ENCODE data around the gene PBX4. TPM values are rescaled to one million over a fixed set of nuclear protein-coding genes. Genes with fewer than 3 reads are reported as not detected.

The PBX4 gene
- total RNA-seq, 1 donor from 2014 or later, result 3.4 TPM

DNA sequence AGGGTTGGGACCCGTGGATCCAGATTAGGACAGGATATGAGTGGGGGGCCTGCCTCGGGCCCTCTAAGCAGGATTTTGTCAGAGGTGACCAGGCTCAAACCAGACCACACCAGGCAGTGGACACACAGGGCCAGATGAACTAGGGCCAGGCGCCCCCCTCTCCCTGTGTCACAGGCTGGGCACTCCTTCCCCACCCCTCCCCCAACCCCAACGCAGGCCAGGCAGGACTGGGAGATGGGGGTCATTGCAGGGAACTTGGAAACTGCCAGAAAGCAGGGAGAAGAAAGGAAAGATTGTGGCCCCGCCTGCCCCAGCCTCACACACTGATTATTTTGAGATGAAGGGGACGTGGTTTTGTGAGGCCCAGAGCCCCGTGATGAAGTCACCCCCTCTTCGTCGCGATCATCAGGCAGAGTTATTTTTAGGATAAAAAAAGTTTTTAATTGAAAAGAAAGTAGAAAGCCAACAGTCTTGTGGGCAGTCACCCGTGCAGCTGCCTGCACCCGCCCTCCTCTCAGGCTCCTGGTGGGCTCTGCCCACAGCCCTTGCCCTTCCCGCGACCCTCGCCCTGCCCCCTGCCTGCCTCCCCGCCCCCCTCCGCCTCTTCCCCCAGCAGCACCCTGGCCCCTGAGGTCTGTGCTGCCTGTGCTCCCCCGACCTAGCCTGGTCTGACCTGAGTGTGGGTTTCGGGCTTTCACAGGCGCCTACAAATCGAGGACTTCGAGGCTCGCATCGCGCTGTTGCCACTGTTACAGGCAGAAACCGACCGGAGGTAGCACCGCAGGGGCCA, 91.7 kb downstream of the PBX4 start:
- DNase-seq, result no peak
- peaks cover 41% of the 10 kb centered on the region for H3K36me3 ChIP-seq
- H3K27ac ChIP-seq, result no peak overlapping the region
- no peaks in the 10 kb centered on the region for H3K27me3 ChIP-seq
- no peak for ATAC-seq
- no peak overlapping the region for H3K4me3 ChIP-seq
- no peaks in the 10 kb centered on the region for H3K9me3 ChIP-seq
- TF ChIP-seq, protein P1, sequence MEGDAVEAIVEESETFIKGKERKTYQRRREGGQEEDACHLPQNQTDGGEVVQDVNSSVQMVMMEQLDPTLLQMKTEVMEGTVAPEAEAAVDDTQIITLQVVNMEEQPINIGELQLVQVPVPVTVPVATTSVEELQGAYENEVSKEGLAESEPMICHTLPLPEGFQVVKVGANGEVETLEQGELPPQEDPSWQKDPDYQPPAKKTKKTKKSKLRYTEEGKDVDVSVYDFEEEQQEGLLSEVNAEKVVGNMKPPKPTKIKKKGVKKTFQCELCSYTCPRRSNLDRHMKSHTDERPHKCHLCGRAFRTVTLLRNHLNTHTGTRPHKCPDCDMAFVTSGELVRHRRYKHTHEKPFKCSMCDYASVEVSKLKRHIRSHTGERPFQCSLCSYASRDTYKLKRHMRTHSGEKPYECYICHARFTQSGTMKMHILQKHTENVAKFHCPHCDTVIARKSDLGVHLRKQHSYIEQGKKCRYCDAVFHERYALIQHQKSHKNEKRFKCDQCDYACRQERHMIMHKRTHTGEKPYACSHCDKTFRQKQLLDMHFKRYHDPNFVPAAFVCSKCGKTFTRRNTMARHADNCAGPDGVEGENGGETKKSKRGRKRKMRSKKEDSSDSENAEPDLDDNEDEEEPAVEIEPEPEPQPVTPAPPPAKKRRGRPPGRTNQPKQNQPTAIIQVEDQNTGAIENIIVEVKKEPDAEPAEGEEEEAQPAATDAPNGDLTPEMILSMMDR (IDR thresholded peaks at IDR 0.05), result no peak
- no peaks in the 10 kb centered on the region for H3K4me1 ChIP-seq
- intact Hi-C loops (cut with DNase I), result no loop called here

DNA sequence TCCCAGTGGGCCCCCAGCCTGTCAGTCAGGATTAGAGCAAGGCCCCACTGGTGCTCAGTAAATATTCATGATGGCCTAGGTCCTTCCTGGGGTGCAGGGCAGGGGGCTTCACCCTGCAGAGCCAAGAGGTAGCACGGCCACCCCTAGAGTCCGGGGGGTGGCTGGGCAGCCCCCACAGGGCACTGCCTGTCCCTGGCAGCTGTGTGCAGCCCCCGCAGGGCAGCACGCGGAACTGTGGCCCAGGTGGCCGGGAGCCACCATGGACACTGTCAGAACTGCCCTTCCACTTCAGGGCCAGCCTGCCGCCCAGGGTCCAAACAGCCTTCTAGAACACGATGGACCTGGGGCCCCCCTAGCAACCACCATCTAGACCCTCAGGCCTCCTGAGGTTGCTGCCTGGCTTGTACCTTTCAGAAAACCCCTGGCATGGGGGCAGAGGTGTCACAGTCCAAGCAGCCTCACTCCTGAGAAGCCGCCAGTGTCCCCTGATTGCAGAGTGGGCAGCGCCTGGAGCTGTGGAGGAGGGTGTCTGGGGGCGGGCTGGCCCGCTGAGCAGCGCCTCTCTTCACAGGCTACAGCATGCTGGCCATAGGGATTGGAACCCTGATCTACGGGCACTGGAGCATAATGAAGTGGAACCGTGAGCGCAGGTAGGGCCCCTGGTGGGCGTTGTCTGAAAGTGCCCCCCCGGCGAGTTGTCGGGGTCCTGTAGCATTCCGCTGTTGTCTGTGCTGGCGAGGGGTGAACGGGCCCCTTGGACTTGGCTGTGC, 92.7 kb downstream of the PBX4 start:
- H3K27me3 ChIP-seq, result no peaks in the 10 kb centered on the region
- TF ChIP-seq, protein P1 (IDR thresholded peaks at IDR 0.05), result no peak
- H3K27ac ChIP-seq, result no peak overlapping the region
- no peak for DNase-seq
- intact Hi-C loops (cut with DNase I), result no loop called here
- no peaks in the 10 kb centered on the region for H3K9me3 ChIP-seq
- no peak overlapping the region for H3K4me3 ChIP-seq
- peaks cover 42% of the 10 kb centered on the region for H3K36me3 ChIP-seq
- no peaks in the 10 kb centered on the region for H3K4me1 ChIP-seq
- no peak for ATAC-seq

DNA sequence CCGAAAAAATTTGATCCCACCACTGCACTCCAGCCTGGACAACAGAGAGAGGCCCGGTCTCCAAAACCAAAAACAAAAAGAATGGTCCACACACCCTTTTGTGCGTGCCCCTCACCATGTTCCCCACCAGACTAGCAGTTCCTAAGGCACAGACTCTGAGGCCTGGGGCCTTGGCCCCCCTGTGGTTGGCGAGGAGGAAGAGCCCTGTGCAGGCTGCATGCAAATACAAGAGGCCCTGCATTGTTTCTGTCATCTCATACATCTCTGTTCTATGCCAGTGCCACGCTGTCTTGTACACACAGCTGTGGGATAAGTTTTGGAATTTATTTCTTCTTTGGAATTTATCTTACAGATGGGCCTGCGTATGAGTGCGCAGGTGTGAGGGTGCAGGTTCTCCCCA, 94.4 kb downstream of the PBX4 start:
- Histone ChIP-seq H3K9me3 (no peaks in the 10 kb centered on the region), H3K27ac (no peak overlapping the region), H3K4me1 (no peaks in the 10 kb centered on the region), H3K36me3 (peaks cover 51% of the 10 kb centered on the region), H3K27me3 (no peaks in the 10 kb centered on the region), H3K4me3 (no peak overlapping the region)
- DNase-seq (no peak), ATAC-seq (no peak)
- TF ChIP-seq, protein P1 (IDR thresholded peaks at IDR 0.05), result no peak
- intact Hi-C loops (cut with DNase I), result no loop called here

DNA sequence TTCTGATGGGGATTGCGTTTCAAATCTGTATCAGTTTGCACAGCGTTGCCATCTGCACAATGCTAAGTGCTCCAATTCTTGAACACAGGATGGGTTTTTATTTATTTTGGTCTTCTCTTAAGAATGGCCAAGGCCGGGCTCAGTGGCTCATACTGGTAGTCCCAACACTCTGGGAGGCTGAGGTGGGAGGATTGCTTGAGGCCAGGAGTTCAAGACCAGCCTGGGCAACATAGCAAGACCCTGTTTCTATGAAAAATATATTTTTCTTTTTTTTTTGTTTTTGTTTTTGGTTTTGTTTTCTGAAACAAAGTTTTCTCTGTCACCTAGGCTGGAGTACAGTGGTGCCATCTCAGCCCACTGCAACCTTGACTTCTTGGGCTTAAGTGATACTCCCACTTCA, 95.3 kb downstream of the PBX4 start:
- no peaks in the 10 kb centered on the region for H3K27me3 ChIP-seq
- H3K4me1 ChIP-seq, result no peaks in the 10 kb centered on the region
- no peak overlapping the region for H3K27ac ChIP-seq
- H3K9me3 ChIP-seq, result no peaks in the 10 kb centered on the region
- H3K4me3 ChIP-seq, result no peak overlapping the region
- no peak for DNase-seq
- intact Hi-C loops (cut with DNase I), result no loop called here
- TF ChIP-seq, protein P1 (IDR thresholded peaks at IDR 0.05), result no peak
- ATAC-seq, result no peak
- peaks cover 46% of the 10 kb centered on the region for H3K36me3 ChIP-seq

DNA sequence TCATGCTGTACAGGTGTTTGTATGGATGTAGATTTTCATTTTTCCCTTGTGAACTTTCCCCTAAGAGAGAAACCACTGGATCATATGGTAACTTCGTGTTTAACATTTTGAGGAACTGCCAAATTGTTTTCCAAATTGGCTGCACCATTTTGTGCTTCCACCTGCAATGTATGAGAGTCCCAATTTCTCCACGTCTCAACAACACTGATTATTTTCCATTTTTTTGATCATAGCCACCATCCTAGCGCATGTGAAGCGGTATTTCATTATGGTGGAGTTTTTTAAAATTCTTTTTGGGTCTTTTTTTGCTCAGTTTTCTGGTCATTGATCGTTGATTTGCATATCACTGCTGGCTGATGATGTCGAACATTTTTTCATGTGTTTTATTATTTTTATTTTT, 97.5 kb downstream of the PBX4 start:
- ATAC-seq (no peak), DNase-seq (no peak)
- TF ChIP-seq, protein P1 (IDR thresholded peaks at IDR 0.05), result no peak
- no peak overlapping the region for H3K4me3 ChIP-seq
- H3K4me1 ChIP-seq, result peaks cover 11% of the 10 kb centered on the region
- H3K27me3 ChIP-seq, result no peaks in the 10 kb centered on the region
- H3K9me3 ChIP-seq, result no peaks in the 10 kb centered on the region
- intact Hi-C loops (cut with DNase I), result no loop called here
- no peak overlapping the region for H3K27ac ChIP-seq
- peaks cover 24% of the 10 kb centered on the region for H3K36me3 ChIP-seq
